ENCODE measurements around the gene RAB6B. TPM values are rescaled to one million over a fixed set of nuclear protein-coding genes. Genes with fewer than 3 reads are reported as not detected.

Gene RAB6B
- total and polyA plus RNA-seq, 2 of the 4 experiments (the other 2 are of a cell fraction): 0.18 to 1.2 TPM

DNA sequence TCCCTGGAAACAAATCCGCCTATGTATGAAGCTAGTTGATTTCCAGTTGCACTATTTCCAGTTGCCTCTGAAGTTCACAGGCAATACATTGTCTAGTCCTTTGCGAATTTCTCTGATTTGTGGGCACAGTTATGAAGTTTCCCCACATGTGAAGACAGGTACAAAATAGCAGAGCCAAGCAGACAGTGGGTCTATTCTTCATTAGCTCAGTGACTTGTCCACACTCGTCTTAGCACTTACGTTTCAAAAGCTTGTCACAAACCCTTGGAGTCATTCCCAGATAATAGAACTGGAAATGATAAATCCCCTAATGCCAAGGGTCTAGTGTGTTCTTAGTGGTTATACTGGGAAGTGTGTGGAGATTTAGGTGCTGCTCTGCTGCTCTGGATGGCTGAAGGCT, 75.6 kb downstream of the RAB6B start:
- H2AK5ac ChIP-seq (ENCODE audit: low read depth, low read length): no peak overlapping the region
- intact Hi-C loops (cut with micrococcal nuclease): loop anchor here (5.0 kb wide), 1 partner anchor 392 kb away; no protein-coding TSS in a partner anchor
- no peak overlapping the region for H2BK5ac ChIP-seq (ENCODE audit: low read depth, low read length, poor library complexity, severe bottlenecking)
- ChIA-PET CTCF (interaction anchor here (0.8 kb wide), 1 partner anchor 110 kb away, joined by 3 read pairs; no protein-coding TSS in a partner anchor), POLR2A (ENCODE audit: unreplicated experiment) (no interaction called here)
- TF ChIP-seq MAFK (IDR thresholded peaks at IDR 0.05; ENCODE audit: low read depth, low read length) (no peak), SMC3 (IDR thresholded peaks at IDR 0.05; ENCODE audit: low read depth, low read length) (no peak), NFE2L2 (IDR thresholded peaks at IDR 0.05; ENCODE audit: low read depth, low read length) (no peak), POLR2A (IDR thresholded peaks at IDR 0.05; ENCODE audit: low read depth, low read length) (no peak), RAD21 (IDR thresholded peaks at IDR 0.05; ENCODE audit: low read length) (no peak), BHLHE40 (IDR thresholded peaks at IDR 0.05; ENCODE audit: low read depth, low read length) (no peak), RCOR1 (IDR thresholded peaks at IDR 0.05; ENCODE audit: insufficient replicate concordance, low read length) (no peak), CEBPB (IDR thresholded peaks at IDR 0.05; ENCODE audit: low read depth, low read length) (no peak), RFX5 (IDR thresholded peaks at IDR 0.05; ENCODE audit: low read depth, low read length) (no peak), MAZ (IDR thresholded peaks at IDR 0.05; ENCODE audit: borderline replicate concordance, low read depth, low read length) (no peak), MXI1 (IDR thresholded peaks at IDR 0.05; ENCODE audit: borderline replicate concordance, low read depth, low read length) (no peak)
- TF ChIP-seq, protein P1, sequence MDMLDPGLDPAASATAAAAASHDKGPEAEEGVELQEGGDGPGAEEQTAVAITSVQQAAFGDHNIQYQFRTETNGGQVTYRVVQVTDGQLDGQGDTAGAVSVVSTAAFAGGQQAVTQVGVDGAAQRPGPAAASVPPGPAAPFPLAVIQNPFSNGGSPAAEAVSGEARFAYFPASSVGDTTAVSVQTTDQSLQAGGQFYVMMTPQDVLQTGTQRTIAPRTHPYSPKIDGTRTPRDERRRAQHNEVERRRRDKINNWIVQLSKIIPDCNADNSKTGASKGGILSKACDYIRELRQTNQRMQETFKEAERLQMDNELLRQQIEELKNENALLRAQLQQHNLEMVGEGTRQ (IDR thresholded peaks at IDR 0.05; ENCODE audit: low read depth, low read length): no peak
- peaks cover 14% of the 10 kb centered on the region; the same call in 1 of the 2 replicates for H3K9me1 ChIP-seq (ENCODE audit: insufficient read depth, low read length)
- H3K14ac ChIP-seq (replicated peaks; ENCODE audit: low read depth, low read length): no peak overlapping the region
- H3K9me3 ChIP-seq (ENCODE audit: control insufficient read depth, insufficient read depth, low read length): no peaks in the 10 kb centered on the region
- no TSS peak for BruUV-seq (replicated peaks)
- no peak overlapping the region for H3K23ac ChIP-seq (ENCODE audit: low read depth, low read length)
- no peak overlapping the region for H3K9ac ChIP-seq (ENCODE audit: low read depth, low read length)
- no peak overlapping the region for H2BK15ac ChIP-seq (ENCODE audit: low read depth, low read length)
- H3K56ac ChIP-seq (ENCODE audit: extremely low read depth, insufficient read depth, low read length): no peak overlapping the region
- no peak overlapping the region for H4K8ac ChIP-seq (ENCODE audit: low read depth in 2 of 2, low read length in 2 of 2)
- H3K18ac ChIP-seq (ENCODE audit: low read depth, low read length): no peak overlapping the region
- peaks cover 7% of the 10 kb centered on the region for H4K20me1 ChIP-seq (ENCODE audit: insufficient read depth, low read length)
- H2BK120ac ChIP-seq (ENCODE audit: low read depth, low read length): no peak overlapping the region
- DNase-seq (no peak), ATAC-seq (ENCODE audit: low read depth) (no peak)
- H3K4ac ChIP-seq (ENCODE audit: low read depth, low read length): no peak overlapping the region
- peaks cover 0 to 3% of the 10 kb centered on the region in 2 experiments; a peak in 3 of 4 replicates for H3K79me1 ChIP-seq (ENCODE audit: low read depth in 1 of 2, low read length in 2 of 2)
- no peak overlapping the region for H4K91ac ChIP-seq (ENCODE audit: insufficient read depth, low read depth, low read length)
- H3K27ac ChIP-seq (ENCODE audit: insufficient read depth, low read length): no peak overlapping the region
- 100% methylated on average over 1 of the region's 4 CpGs; no CpG with 5 or more reads in 1 of the 2 experiments for WGBS, 2 experiments (ENCODE audit: extremely low coverage in 2 of 2, insufficient read length in 1 of 2)
- no peaks in the 10 kb centered on the region for H3K27me3 ChIP-seq (ENCODE audit: control insufficient read depth, insufficient read depth, low read length)
- no peak overlapping the region for H2AFZ ChIP-seq (replicated peaks; ENCODE audit: low read length, poor library complexity)
- H3K4me2 ChIP-seq (ENCODE audit: low read depth, low read length): no peak overlapping the region
- H2BK20ac ChIP-seq (ENCODE audit: low read depth, low read length): no peak overlapping the region
- no peak overlapping the region for H3K4me3 ChIP-seq (ENCODE audit: insufficient read depth, low read depth, low read length)
- H4K5ac ChIP-seq (ENCODE audit: low read depth, low read length): no peak overlapping the region
- in situ Hi-C loops (cut with MboI; ENCODE audit: low sequenced_read_pairs): loop anchor here (10.0 to 25.0 kb wide), 3 partner anchors 358 to 667 kb away; partner anchors contain the start of genes ANAPC13 and CEP63
- no peak overlapping the region for H2AK9ac ChIP-seq (replicated peaks; ENCODE audit: low read depth, low read length, poor library complexity)
- dilution Hi-C loops (cut with HindIII; ENCODE audit: low sequenced_read_pairs, unreplicated experiment): no loop called here
- H3K36me3 ChIP-seq (ENCODE audit: control insufficient read depth, insufficient read depth, low read length): peaks cover 36% of the 10 kb centered on the region
- no peaks in the 10 kb centered on the region for H3K4me1 ChIP-seq (ENCODE audit: control insufficient read depth, insufficient read depth, low read length)
